ENCODE measurements around the gene ZNF212.

Gene ZNF212

GRCh38 chr7:149209518-149210269 is 29.8 kb upstream of the ZNF212 start:
- TF ChIP-seq CTCF (IDR thresholded peaks at IDR 0.05; ENCODE audit: borderline replicate concordance, insufficient read depth, low read depth, low read length), result peak; percentile 72

GRCh38 chr7:149210551-149210950 is 28.9 kb upstream of the ZNF212 start:
- H3K4me3 ChIP-seq (ENCODE audit: low read depth, low read length), result no peak overlapping the region
- TF ChIP-seq CTCF (IDR thresholded peaks at IDR 0.05; ENCODE audit: borderline replicate concordance, insufficient read depth, low read depth, low read length), result no peak

More at GRCh38 chr7:149209518-149210269, 29.8 kb upstream of the ZNF212 start:
- H3K4me3 ChIP-seq (ENCODE audit: low read depth, low read length), result no peak overlapping the region

GRCh38 chr7:149214020-149214720 is 25.3 kb upstream of the ZNF212 start:
- TF ChIP-seq CTCF (IDR thresholded peaks at IDR 0.05; ENCODE audit: borderline replicate concordance, insufficient read depth, low read depth, low read length), result no peak
- no peak overlapping the region for H3K4me3 ChIP-seq (ENCODE audit: low read depth, low read length)

GRCh38 chr7:149216402-149216801 is 23.0 kb upstream of the ZNF212 start:
- no peak for TF ChIP-seq CTCF (IDR thresholded peaks at IDR 0.05; ENCODE audit: borderline replicate concordance, insufficient read depth, low read depth, low read length)
- no peak overlapping the region for H3K4me3 ChIP-seq (ENCODE audit: low read depth, low read length)

GRCh38 chr7:149217570-149217969 is 21.9 kb upstream of the ZNF212 start:
- TF ChIP-seq CTCF (IDR thresholded peaks at IDR 0.05; ENCODE audit: borderline replicate concordance, insufficient read depth, low read depth, low read length), result no peak
- no peak overlapping the region for H3K4me3 ChIP-seq (ENCODE audit: low read depth, low read length)

GRCh38 chr7:149218469-149219420 is 20.7 kb upstream of the ZNF212 start:
- TF ChIP-seq CTCF (IDR thresholded peaks at IDR 0.05; ENCODE audit: borderline replicate concordance, insufficient read depth, low read depth, low read length), result no peak
- H3K4me3 ChIP-seq (ENCODE audit: low read depth, low read length), result no peak overlapping the region
